K562 (cell line): ENCODE results near the gene HMGCL. TPM values are rescaled to one million over a fixed set of nuclear protein-coding genes. Genes with fewer than 3 reads are reported as not detected.

Experiments
- ATF3 ChIP-seq, 2 experiments: fragments of 450-650 bp in 1 of 2; sonication (generic) in 1 of 2; formaldehyde crosslinking in 1 of 2; IDR thresholded peaks in 1 of 2; conservative IDR thresholded peaks in 1 of 2; 2 replicates each; pipeline versions ENCODE4 v1.6.1 to v1.8.1; 2016 to 2023; ENCODE audit warnings: mild to moderate bottlenecking in 2 of 2, moderate library complexity in 2 of 2, inconsistent platforms in 1 of 2, missing genetic modification reagents in 1 of 2
- GABPB2 ChIP-seq: fragments of 250-450 bp; sonication (Bioruptor Pico); conservative IDR thresholded peaks from 2 replicates; pipeline ENCODE4 v1.5.1; 2021; ENCODE audit warnings: mild to moderate bottlenecking
- PKNOX1 ChIP-seq: fragments of 450-650 bp; IDR thresholded peaks from 2 replicates; pipeline ENCODE4 v1.6.1; 2016
- ZFP36 ChIP-seq: fragments of 150-350 bp; IDR thresholded peaks from 2 replicates; pipeline ENCODE4 v1.6.1; 2018; ENCODE audit warnings: low read length, low read depth; ENCODE audit not compliant: partially characterized antibody
- ZNF318 ChIP-seq, 2 experiments: fragments of 450-650 bp; IDR thresholded peaks; 2 replicates each; pipeline ENCODE4 v1.6.1; 2016; ENCODE audit warnings: mild to moderate bottlenecking in 2 of 2, borderline replicate concordance in 1 of 2, low read depth in 1 of 2, moderate library complexity in 1 of 2
- ZNF384 ChIP-seq: IDR thresholded peaks from 2 replicates; pipeline ENCODE4 v1.6.1; 2012; ENCODE audit warnings: low read depth, low read length, improper control_type of control experiment
- ZNF764 ChIP-seq: fragments of 250-450 bp; sonication (Bioruptor Pico); IDR thresholded peaks from 2 replicates; pipeline ENCODE4 v1.4.0; 2020; ENCODE audit warnings: low read depth, mild to moderate bottlenecking, moderate library complexity
- ZNF77 ChIP-seq: fragments of 250-450 bp; sonication (Bioruptor Pico); IDR thresholded peaks from 2 replicates; pipeline ENCODE4 v1.5.0; 2020
- polyA plus RNA-seq, 8 experiments: library from polyadenylated mRNA; depleted of rRNA in 4 of 8; stranded (reverse) in 5 of 8; unstranded in 3 of 8; fragments of >200 nt; fragmentation: Nextera tagmentation in 2 of 8; fragmentation: Illumina TruSeq in 1 of 8; extraction: Ambion mirVana in 2 of 8; extraction: Trizol in 1 of 8; gene quantifications; 2 replicates each; pipeline versions ENCODE4 v1.2.1 to v1.2.3, GENCODE V29; 2011 to 2014; ENCODE audit warnings: inconsistent platforms in 1 of 8, missing spikeins in 1 of 8
- total RNA-seq, 7 experiments: library from RNA; depleted of rRNA in 6 of 7; stranded (reverse); fragments of >200 nt in 6 of 7; fragmentation: Illumina TruSeq in 2 of 7; extraction: Trizol in 2 of 7; gene quantifications; 2 replicates each; pipeline versions ENCODE4 v1.2.1 to v1.2.3, GENCODE V29; 2011 to 2021; ENCODE audit warnings: low replicate concordance in 1 of 7
- TF ChIP-seq, protein P1 (sequence below), 2 experiments: fragments of 450-650 bp; IDR thresholded peaks; 2 replicates each; pipeline ENCODE4 v1.6.1; 2016
- TF ChIP-seq, protein P2 (sequence below): fragments of 250-450 bp; sonication (Bioruptor Pico); IDR thresholded peaks from 2 replicates; pipeline ENCODE4 v1.4.0; 2020

HMGCL gene
- total and polyA plus RNA-seq, 9 of the 15 experiments (the other 6 are each of a cell fraction or from before 2014, with no cell fraction given), result 18.0 to 82.2 (median 24.2) TPM

DNA sequence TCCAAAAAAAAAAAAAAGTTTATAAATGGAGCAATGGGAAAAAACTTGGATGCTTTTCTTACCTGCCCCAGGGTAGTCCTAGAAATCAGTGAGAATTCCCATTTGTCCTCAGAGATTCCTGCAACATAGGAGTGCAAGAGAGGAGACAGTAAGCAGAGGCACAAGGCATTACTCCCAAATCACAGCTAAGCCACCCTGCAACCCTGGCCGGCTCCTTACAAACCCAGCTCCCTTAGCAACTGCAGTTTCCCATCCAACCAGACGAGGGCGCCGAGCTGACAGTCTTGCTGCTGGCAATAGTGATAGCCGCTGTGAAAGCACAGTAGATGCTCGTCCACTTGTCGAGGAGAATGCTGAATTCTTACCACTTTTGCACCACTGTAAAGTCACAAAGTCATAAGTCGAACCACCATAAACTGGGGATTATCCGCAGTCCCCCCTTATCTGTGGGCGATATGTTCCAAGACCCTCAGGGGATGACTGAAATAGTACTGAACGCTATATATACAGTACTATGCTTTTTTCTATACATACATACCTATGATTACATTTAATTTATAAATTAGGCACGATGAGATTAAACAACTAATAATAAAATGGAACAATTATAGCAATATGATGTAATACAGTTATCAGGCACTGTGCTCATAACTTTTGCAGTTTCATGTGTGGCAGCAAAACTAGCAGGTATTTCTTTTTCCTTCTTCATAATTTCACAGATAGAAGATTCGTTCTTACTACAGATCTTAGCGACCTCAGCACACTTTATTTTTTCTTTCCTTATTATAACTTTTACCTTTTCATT lies 53.0 kb downstream of the HMGCL start (continued):
- TF ChIP-seq ZNF318 (IDR thresholded peaks at IDR 0.05; ENCODE audit: borderline replicate concordance in 1 of 2, low read depth in 1 of 2) (no peak), ZNF384 (peak; percentile 1; the same call in 1 of the 2 replicates), PKNOX1 (peak; percentile 40; the same call in 1 of the 2 replicates), ATF3 (IDR thresholded peaks at IDR 0.05) (0 out of 2 replicates have a peak, but pooled peaks have one; percentile 29), ATF3 (CRISPR knock-in tag; conservative IDR thresholded peaks at IDR 0.05) (no peak), ZNF77 (CRISPR knock-in tag) (no peak), GABPB2 (CRISPR knock-in tag) (no peak), ZFP36 (peak; percentile 10), ZNF764 (CRISPR knock-in tag) (peak; percentile 58; the same call in 1 of the 2 replicates)
- TF ChIP-seq, protein P1, sequence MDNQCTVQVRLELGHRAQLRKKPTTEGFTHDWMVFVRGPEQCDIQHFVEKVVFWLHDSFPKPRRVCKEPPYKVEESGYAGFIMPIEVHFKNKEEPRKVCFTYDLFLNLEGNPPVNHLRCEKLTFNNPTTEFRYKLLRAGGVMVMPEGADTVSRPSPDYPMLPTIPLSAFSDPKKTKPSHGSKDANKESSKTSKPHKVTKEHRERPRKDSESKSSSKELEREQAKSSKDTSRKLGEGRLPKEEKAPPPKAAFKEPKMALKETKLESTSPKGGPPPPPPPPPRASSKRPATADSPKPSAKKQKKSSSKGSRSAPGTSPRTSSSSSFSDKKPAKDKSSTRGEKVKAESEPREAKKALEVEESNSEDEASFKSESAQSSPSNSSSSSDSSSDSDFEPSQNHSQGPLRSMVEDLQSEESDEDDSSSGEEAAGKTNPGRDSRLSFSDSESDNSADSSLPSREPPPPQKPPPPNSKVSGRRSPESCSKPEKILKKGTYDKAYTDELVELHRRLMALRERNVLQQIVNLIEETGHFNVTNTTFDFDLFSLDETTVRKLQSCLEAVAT (IDR thresholded peaks at IDR 0.05), result 0 out of 4 replicates have a peak, but pooled peaks of 1 of the 2 experiments have one; percentile 21
- TF ChIP-seq, protein P2, sequence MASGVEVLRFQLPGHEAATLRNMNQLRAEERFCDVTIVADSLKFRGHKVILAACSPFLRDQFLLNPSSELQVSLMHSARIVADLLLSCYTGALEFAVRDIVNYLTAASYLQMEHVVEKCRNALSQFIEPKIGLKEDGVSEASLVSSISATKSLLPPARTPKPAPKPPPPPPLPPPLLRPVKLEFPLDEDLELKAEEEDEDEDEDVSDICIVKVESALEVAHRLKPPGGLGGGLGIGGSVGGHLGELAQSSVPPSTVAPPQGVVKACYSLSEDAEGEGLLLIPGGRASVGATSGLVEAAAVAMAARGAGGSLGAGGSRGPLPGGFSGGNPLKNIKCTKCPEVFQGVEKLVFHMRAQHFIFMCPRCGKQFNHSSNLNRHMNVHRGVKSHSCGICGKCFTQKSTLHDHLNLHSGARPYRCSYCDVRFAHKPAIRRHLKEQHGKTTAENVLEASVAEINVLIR (CRISPR knock-in tag), result 0 out of 2 replicates have a peak, but pooled peaks have one; percentile 18
